ENCODE results near the gene CNTNAP2.

The CNTNAP2 gene

GRCh38 chr7:146433501-146433900 lies 316.9 kb downstream of the CNTNAP2 start:
- DNase-seq, result no peak

- no peak for DNase-seq
These were observed 326.5 kb downstream of the CNTNAP2 start for GRCh38 chr7:146443102-146443501.

DNA sequence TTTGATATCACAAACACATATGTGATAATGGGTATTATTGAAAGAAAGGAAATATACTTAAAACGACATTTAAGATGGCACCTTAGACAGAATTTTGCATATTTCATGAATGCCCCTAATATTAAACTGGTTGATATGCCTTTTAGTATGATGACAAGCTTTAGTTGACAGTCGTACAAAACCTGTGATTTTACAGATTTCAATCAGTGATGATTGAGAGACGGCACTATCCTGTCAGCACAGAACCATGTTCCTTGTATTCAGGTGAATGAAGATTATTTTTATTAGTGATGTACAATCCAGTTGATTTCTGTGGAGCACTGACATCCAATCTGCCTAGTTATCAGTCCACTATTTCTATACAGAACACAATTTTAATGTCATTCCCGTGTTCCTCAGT lies 333.0 kb downstream of the CNTNAP2 start:
- no peak for DNase-seq

DNA sequence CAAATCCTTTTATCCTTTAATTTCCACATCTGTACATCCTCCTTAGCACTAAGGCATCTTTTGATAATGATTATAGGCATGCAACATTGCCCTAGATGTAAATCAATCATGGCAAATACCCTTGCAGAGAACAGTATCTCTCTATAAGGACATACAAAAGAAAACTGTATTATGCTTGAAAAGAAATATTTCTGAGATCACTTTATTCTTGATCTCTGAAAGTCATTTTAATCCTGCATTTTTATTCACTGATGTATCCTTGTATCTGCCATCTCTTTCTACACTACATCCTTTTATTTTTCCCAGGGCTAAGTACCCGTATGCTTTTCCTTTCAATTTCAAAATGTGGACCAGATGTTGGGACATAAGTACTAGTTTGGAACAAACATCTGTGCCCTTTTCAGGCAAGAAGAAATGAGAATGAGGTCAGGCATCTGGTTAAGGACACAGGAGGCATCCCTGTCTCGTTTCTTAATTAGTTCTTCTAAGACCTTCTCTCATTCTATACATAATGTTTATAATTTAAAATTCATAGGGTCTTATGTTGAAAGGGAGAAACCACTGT lies 338.6 kb downstream of the CNTNAP2 start:
- DNase-seq, result peak; percentile 4

- DNase-seq, result no peak
These were observed 362.4 kb downstream of the CNTNAP2 start for GRCh38 chr7:146479040-146479439.

- no peak for DNase-seq
These were observed 369.9 kb downstream of the CNTNAP2 start for GRCh38 chr7:146486519-146486918.

DNA sequence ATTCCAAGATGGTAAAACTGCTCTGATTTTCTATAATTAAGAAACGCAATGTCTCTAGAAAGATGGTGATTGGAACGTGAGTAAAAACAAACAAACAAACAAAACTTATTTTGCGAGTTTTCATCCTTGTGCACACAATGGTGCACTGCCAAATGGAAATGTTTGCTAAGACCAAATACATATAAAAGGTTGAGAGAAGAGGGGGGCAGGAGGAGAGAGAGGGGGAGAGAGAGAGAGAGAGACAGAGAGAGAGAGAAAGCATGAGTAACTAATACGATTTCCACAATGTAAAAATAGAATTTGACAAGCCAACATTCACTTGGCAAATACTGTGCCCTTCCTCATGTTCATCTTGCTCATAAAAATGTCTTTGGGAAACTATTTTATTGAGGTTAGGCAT lies 375.4 kb downstream of the CNTNAP2 start:
- no peak for DNase-seq

- DNase-seq, result no peak
These were observed 378.5 kb downstream of the CNTNAP2 start for GRCh38 chr7:146494952-146495596.

DNA sequence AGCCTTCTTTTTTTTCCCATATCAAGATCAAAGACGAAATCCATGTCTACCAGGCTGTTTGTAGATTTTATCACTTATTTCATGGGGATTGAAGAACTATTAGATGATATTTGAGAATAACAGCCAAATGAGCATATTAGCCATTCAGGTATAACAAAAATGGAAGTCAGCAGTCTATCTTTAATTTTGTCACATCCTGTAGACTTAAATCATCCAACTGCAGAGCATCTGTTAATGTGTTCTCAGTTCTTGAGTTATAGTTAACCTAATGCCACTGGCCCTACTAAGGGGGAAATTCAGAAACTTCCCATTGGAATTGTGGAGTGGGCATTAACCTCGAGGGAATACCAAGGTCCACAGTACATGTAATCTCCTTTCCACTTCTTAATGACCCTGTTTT lies 380.1 kb downstream of the CNTNAP2 start:
- no peak for DNase-seq

DNA sequence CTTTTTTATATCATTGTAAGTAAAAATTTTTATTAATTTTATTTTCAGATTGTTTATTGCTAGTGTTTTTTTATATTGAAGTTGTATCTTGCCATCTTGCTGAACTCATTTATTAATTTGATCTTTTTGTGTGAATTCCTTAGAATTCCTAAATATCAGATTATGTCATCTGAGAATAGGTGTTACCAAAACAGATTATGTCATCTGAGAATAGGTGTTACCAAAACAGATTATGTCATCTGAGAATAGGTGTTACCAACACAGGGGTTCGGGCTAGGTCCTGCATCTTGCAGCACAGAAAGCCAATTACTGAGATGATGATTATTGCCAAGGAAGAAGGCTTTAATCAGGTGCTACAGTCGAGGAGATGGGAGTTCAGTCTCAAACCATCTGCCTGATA lies 383.4 kb downstream of the CNTNAP2 start:
- no peak for DNase-seq

DNA sequence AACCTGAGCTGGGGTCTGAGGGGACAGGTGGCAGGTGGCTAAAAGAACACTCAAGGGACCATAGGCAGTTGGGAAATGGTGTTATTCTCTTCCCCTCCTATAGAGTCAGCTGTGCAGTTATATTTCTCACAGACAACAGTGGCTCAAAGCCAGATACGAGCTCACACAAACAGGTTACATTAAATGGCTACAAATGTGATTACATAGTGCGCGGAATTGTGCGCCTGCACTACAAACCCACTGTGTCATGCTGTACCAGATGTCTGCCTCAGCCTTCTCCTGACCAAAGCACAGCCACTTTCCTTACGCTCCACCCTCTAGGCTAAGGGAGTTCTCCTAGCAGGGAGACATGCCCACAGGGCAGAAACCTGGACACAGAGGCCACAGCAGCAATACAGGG lies 387.2 kb downstream of the CNTNAP2 start:
- DNase-seq, result no peak

DNA sequence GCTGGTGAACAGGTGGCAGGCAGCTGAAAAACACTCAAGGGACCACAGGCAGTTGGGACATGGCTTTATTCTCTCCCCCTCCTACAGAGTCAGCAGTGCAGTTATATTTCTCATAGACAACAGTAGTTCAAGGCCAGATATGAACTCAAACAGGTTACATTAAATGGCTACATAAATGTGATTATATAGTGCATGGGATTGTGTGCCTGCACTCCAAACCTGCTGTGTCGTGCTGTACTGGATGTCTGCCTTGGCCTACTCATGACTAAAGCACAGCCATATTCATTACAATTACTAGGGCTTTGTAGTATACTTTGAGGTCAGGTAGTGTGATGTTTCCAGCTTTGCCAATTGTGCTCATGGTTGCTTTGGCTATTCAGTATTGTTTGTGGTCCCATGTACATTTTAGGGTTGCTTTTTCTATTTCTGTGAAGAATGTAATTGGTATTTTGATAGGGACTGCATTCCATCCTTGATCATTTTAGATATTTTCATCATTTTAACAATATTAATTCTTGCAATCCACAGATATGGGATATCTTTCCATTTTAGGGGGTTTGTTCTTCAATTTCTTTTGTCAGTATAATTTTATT lies 393.6 kb downstream of the CNTNAP2 start:
- no peak for DNase-seq

DNA sequence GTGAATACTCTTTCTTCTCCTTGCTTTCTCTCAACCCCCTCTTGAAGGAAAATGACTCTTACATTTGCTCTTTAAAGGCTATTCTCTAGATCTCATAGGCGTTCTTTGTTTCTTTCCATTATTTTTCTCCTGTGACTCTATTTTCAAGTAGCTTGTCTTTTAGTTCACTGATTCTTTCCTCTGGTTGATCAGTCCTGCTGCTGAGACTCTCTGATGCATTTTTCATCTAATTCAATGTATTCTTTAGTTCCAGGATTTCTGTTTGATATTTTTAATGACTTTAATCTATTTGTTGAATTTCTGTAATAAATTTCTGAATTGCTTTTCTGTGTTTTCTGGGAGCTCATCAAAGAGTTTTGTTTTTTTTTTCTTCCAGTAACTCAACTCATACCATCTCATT lies 397.7 kb downstream of the CNTNAP2 start:
- no peak for DNase-seq

GRCh38 chr7:146528581-146528980 lies 412.0 kb downstream of the CNTNAP2 start:
- DNase-seq, result no peak

DNA sequence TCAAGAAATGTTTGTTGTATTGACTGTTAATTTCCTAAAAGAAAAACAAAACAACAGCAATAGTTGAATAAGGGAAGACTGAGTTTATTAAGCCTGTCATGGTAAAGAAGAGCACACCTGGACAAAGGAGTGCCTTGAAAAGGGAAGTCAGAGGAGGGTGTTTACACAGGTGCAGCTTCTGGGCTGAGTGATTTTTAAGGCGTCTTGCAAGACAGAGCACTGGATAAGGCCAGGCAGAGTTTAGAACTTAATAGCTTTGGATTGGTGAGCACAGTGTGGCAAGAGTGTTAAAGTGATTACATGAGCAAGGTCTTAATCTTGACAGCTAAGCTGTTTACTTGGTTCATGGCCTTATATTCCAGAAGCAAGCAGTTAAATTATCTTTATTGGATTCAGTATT lies 423.2 kb downstream of the CNTNAP2 start:
- no peak for DNase-seq

GRCh38 chr7:146542101-146542500 lies 425.5 kb downstream of the CNTNAP2 start:
- no peak for DNase-seq

DNA sequence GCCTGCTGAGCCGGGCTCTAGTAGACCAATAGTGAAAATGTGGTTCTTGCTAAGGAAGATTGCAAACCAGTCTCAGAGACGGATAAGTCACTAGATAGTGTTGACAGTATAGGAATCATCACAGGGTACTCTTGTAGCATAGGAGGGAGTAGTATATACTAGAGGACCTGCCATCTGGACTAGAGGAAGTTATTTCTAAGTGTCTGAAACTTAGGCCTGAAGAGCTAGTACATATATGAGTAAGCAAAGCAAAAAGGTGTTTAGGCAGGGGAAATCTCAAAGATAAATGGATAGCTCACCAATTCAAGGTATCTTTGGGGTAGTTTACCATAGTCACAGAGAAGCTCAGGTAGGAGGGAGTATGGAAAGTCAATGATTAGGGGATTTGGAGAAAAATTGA lies 428.1 kb downstream of the CNTNAP2 start:
- no peak for DNase-seq

DNA sequence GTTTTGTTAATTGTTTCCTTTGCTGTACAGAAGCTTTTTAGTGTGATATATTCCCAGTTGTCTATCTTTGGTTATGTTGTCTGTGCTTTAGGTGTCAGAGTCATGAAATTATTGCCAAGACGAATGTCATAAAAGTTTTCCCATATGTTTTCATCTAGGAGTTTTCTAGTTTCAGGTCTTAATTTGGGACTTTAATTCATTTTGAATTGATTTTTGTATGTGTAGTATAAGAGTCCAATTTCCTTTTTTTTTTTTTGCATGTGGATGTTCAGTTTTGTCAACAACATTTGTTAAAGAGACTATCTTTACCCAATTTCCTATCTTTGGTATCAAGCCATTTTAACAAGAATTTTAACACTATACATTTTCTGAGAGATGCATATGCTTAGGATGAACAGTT lies 432.2 kb downstream of the CNTNAP2 start:
- no peak for DNase-seq

DNA sequence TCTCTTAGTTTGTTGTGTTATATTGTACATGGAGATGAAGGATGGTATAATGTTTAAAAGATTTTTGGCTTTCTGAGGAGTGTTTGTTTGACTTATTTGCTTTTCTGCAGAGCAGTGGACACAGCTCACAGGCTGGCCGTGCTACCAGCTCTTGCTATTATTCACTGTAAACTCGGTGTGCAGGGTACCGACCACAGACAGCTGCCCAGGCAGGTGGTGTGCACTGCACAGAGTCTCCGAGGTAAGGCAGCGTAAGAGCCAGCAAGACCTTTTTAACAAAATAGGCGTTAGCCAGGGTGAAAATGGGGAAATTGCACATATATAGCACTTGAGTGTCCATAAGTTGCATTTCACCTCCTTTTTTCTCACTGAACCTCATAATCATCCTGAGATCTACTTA lies 438.0 kb downstream of the CNTNAP2 start:
- no peak for DNase-seq

- DNase-seq, result no peak
These were observed 441.4 kb downstream of the CNTNAP2 start for GRCh38 chr7:146557971-146558469.

DNA sequence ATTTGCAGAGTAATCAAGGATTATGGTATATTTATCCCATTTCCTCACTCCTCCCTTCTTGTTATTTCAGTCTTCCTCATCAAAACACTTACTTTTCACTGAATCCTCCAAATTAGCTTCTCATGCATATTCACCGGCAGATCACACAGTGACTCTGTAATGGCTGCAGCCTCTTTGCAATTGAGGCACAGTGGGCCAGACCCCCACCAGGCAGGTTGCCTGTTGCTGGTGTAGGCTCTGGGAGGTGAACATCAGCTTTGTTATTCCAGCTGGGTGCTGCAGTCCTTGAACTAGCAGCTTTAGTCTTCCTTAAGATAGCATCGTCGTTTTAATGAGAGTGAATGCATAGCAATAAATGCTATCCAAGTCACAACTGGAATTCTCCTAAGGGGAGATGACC lies 449.3 kb downstream of the CNTNAP2 start:
- no peak for DNase-seq

DNA sequence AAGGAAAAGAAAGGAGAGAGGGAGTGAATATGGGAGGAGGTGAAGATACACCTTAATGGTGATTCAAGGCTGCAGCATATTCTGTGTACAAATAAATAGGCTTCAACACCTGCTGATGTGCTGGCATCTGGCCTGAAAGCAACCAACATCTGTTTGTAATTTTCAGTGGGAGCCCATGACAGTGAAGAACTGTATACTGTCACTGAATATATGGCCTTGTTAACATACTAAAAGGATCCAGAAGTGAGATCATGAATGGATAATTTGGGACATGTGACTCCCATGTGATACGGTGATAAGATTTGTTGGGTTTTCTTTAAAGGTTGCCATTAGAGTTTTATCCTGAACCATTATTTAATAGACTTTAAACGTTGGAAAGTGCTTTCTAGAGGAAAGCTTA lies 459.3 kb downstream of the CNTNAP2 start:
- DNase-seq, result no peak

DNA sequence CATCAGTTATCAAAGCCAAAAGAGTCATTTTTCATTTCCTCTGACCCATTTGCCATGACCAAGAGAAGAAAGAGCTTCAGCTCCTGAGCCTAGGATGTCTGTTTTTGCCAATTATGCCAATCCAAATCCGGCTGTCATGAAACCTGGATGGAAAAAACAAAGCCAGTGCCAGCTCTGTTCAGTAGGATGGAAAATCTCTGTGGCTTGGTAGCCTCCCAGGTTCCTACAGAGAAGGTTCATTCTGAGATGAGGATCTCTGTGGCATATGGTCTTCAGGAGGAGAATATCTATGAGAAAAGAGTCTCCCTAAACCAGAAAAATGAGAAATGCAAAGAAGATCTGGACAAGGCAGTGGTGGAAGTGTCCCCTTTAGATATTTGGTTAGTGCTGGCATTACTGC lies 475.4 kb downstream of the CNTNAP2 start:
- no peak for DNase-seq

GRCh38 chr7:146606628-146607027 lies 490.0 kb downstream of the CNTNAP2 start:
- no peak for DNase-seq
